ENCODE results near the gene CORO2B. TPM values are rescaled to one million over a fixed set of nuclear protein-coding genes. Genes with fewer than 3 reads are reported as not detected.

The CORO2B gene
- total and polyA plus RNA-seq, 2 of the 13 experiments (the other 11 are each of a cell fraction or from before 2014, with no cell fraction given): 0.35 to 0.63 TPM

- no TSS peak for BruUV-seq (replicated peaks)
- Histone ChIP-seq H3K79me2 (ENCODE audit: insufficient read depth, low read length) (no peaks in the 10 kb centered on the region), H3K4me3 (replicated peaks in 1 of 3; ENCODE audit: insufficient read depth in 1 of 3, low read depth in 2 of 3, low read length in 3 of 3) (no peak overlapping the region), H2AFZ (ENCODE audit: low read length) (no peak overlapping the region), H3K36me3 (replicated peaks in 1 of 2; ENCODE audit: control insufficient read depth in 1 of 2, insufficient read depth in 2 of 2, low read length in 2 of 2) (no peaks in the 10 kb centered on the region), H3K9me3 (ENCODE audit: low read length) (no peaks in the 10 kb centered on the region), H3K4me1 (ENCODE audit: insufficient read depth, low read length) (no peaks in the 10 kb centered on the region), H3K27me3 (ENCODE audit: control insufficient read depth in 1 of 2, insufficient read depth in 2 of 2, low read length in 2 of 2) (peaks cover 0 to 23% of the 10 kb centered on the region in 2 experiments; a peak in 1 of 5 replicates), H3K9ac (ENCODE audit: insufficient read depth, low read depth, low read length) (no peak overlapping the region), H4K20me1 (ENCODE audit: insufficient read depth, low read length) (no peaks in the 10 kb centered on the region), H3K4me2 (ENCODE audit: low read depth, low read length) (peak overlapping the region; percentile 37; the same call in 1 of the 2 replicates), H3K27ac (ENCODE audit: extremely low read length, insufficient read depth, low read length) (no peak overlapping the region)
- intact Hi-C loops (cut with micrococcal nuclease; ENCODE audit: unreplicated experiment): no loop called here
- POLR2A ChIA-PET: no interaction called here
- ATAC-seq (peak; percentile 97), FAIRE-seq (no peak), DNase-seq (ENCODE audit: low spot score) (peak; percentile 18)
- WGBS (ENCODE audit: low lambda C conversion rate): 21% methylated on average over 16 of the region's 23 CpGs
- CTCF ChIA-PET (ENCODE audit: low intra/inter-chr PET ratio, low total read pairs): interaction anchor here (1.7 to 3.2 kb wide), 2 partner anchors 92 to 97 kb away, joined by 4 to 24 read pairs; no protein-coding TSS in a partner anchor
- in situ Hi-C loops (cut with HindIII; ENCODE audit: extremely low pct_ligation_motif_present, low pct_unique_long_range_greater_than_20kb): no loop called here
- TF ChIP-seq, protein P1, sequence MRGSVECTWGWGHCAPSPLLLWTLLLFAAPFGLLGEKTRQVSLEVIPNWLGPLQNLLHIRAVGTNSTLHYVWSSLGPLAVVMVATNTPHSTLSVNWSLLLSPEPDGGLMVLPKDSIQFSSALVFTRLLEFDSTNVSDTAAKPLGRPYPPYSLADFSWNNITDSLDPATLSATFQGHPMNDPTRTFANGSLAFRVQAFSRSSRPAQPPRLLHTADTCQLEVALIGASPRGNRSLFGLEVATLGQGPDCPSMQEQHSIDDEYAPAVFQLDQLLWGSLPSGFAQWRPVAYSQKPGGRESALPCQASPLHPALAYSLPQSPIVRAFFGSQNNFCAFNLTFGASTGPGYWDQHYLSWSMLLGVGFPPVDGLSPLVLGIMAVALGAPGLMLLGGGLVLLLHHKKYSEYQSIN (CRISPR knock-in tag; IDR thresholded peaks at IDR 0.05; ENCODE audit: borderline replicate concordance): no peak
- 0 out of 2 replicates have a peak, but pooled peaks have one; percentile 22 for TF ChIP-seq BHLHE40 (IDR thresholded peaks at IDR 0.05; ENCODE audit: low read length)
- 0 out of 2 replicates have a peak, but pooled peaks have one; percentile 42 for TF ChIP-seq ZNF263 (CRISPR knock-in tag; IDR thresholded peaks at IDR 0.05)
- 0 out of 2 replicates have a peak, but pooled peaks have one; percentile 49 for TF ChIP-seq ZNF619 (CRISPR knock-in tag; IDR thresholded peaks at IDR 0.05)
- peak; percentile 85 for TF ChIP-seq CTCF (CRISPR knock-in tag; IDR thresholded peaks at IDR 0.05)
- TF ChIP-seq, protein P2, sequence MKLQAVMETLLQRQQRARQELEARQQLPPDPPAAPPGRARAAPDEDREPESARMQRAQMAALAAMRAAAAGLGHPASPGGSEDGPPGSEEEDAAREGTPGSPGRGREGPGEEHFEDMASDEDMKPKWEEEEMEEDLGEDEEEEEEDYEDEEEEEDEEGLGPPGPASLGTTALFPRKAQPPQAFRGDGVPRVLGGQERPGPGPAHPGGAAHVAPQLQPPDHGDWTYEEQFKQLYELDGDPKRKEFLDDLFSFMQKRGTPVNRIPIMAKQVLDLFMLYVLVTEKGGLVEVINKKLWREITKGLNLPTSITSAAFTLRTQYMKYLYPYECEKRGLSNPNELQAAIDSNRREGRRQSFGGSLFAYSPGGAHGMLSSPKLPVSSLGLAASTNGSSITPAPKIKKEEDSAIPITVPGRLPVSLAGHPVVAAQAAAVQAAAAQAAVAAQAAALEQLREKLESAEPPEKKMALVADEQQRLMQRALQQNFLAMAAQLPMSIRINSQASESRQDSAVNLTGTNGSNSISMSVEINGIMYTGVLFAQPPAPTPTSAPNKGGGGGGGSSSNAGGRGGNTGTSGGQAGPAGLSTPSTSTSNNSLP (IDR thresholded peaks at IDR 0.05; ENCODE audit: low read depth, low read length): no peak
- TF ChIP-seq MEIS1 (CRISPR knock-in tag; IDR thresholded peaks at IDR 0.05; ENCODE audit: borderline replicate concordance): peak; percentile 44; the same call in 1 of the 2 replicates
- TF ChIP-seq, protein P3, sequence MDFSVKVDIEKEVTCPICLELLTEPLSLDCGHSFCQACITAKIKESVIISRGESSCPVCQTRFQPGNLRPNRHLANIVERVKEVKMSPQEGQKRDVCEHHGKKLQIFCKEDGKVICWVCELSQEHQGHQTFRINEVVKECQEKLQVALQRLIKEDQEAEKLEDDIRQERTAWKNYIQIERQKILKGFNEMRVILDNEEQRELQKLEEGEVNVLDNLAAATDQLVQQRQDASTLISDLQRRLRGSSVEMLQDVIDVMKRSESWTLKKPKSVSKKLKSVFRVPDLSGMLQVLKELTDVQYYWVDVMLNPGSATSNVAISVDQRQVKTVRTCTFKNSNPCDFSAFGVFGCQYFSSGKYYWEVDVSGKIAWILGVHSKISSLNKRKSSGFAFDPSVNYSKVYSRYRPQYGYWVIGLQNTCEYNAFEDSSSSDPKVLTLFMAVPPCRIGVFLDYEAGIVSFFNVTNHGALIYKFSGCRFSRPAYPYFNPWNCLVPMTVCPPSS (IDR thresholded peaks at IDR 0.05): no peak
- TF ChIP-seq ZNF768 (CRISPR knock-in tag; IDR thresholded peaks at IDR 0.05): peak; percentile 20; the same call in 1 of the 2 replicates
- TF ChIP-seq RAD21 (CRISPR knock-in tag; IDR thresholded peaks at IDR 0.05): peak; percentile 69
- peak; percentile 30; the same call in 1 of the 2 replicates for TF ChIP-seq GABPB1 (CRISPR knock-in tag; IDR thresholded peaks at IDR 0.05)
- 0 out of 2 replicates have a peak, but pooled peaks have one; percentile 66 for TF ChIP-seq ZSCAN25 (CRISPR knock-in tag; IDR thresholded peaks at IDR 0.05)
- peak; percentile 28 for TF ChIP-seq TEAD3 (CRISPR knock-in tag; optimal IDR thresholded peaks at IDR 0.05; ENCODE audit: borderline replicate concordance)
- TF ChIP-seq CCDC6 (CRISPR knock-in tag; IDR thresholded peaks at IDR 0.05): no peak
- TF ChIP-seq NR2C2 (CRISPR knock-in tag; IDR thresholded peaks at IDR 0.05; ENCODE audit: borderline replicate concordance): no peak
These were observed 72.3 kb downstream of the CORO2B start for GRCh38 chr15:68650901-68651709.

Data from HepG2 (cell line).